AG10803 (cell line): ENCODE data around the gene MPPED2.

Experiments
- DNase-seq: peaks from one replicate; pipeline ENCODE4 v3.0.0; 2010; ENCODE audit warnings: low read depth
- H3K4me3 ChIP-seq: 2 replicates; pipeline ENCODE4 v1.5.1; 2011; ENCODE audit warnings: mild to moderate bottlenecking, low read length, control low read depth
- TF ChIP-seq, protein P1 (sequence below): conservative IDR thresholded peaks from 2 replicates; pipeline ENCODE4 v1.5.1; 2011; ENCODE audit warnings: mild to moderate bottlenecking, low read length, control low read depth, inconsistent platforms

The MPPED2 gene

DNA sequence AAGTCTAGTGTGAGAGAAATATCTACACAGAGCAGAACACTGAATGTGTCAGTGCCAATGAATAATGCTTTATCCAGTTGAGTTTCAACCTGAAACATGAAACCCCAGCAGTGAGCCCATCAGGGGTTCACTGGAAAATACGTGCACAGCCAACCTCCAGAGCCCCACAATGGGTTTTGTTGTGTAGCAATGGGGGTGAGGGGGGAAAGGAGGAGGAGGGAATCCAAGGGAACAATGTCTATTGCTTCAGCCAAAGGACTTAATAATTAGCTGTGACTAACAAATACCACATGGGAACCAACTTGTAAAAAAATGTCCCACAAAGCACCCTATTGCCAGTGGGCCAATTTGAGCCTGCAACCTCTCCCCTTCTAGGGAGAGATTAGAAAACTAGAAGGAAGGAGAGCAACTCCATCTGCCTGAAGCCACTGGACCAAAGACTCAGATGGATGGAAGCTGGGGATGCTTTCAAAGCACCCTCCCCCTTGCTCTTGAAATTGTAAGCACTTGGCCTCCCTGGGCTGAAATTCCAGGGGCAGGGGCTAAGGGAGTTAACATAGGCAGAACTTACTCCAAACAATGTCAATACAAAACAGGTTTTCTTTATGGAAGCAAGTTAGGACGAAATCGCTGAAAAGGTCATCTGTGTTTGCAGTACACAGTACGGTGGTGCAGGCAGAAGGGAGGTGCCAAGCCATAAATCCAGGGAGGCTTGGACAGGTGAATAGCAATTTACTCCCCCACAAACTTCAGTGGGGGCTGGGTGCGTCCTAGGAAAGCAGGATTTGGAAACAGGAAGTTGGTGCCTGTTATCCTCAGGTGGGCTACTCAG, 163.5 kb downstream of the MPPED2 start:
- no peak overlapping the region for H3K4me3 ChIP-seq
- TF ChIP-seq, protein P1, sequence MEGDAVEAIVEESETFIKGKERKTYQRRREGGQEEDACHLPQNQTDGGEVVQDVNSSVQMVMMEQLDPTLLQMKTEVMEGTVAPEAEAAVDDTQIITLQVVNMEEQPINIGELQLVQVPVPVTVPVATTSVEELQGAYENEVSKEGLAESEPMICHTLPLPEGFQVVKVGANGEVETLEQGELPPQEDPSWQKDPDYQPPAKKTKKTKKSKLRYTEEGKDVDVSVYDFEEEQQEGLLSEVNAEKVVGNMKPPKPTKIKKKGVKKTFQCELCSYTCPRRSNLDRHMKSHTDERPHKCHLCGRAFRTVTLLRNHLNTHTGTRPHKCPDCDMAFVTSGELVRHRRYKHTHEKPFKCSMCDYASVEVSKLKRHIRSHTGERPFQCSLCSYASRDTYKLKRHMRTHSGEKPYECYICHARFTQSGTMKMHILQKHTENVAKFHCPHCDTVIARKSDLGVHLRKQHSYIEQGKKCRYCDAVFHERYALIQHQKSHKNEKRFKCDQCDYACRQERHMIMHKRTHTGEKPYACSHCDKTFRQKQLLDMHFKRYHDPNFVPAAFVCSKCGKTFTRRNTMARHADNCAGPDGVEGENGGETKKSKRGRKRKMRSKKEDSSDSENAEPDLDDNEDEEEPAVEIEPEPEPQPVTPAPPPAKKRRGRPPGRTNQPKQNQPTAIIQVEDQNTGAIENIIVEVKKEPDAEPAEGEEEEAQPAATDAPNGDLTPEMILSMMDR: no peak
- DNase-seq: no peak

DNA sequence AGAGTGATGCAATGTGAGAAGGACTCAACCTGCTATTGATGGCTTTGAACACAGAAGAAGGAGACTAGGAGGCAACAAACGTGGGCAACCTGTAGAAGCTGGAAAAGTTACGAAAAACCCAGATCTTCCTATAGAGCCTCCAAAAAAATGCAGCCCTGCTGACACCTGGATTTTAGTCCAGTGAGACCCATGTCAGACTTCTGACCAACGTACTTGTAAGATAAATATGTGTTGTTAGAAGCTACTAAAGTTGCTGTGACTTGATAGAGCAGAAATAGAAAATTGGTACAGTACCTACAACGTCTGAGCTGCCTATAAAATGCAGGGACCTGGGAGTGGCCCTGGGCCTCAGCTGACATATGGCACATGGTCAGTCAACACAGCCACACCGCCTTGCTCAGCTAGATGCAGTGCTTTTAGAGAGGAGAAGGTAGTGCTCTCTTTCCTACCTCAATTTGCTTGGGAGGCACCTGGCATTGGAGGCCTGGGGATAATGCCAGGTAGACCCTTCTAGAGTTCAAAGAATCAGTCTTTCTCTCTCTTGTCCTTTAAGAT, 165.8 kb downstream of the MPPED2 start:
- no peak for DNase-seq
- no peak overlapping the region for H3K4me3 ChIP-seq
- TF ChIP-seq, protein P1: no peak

DNA sequence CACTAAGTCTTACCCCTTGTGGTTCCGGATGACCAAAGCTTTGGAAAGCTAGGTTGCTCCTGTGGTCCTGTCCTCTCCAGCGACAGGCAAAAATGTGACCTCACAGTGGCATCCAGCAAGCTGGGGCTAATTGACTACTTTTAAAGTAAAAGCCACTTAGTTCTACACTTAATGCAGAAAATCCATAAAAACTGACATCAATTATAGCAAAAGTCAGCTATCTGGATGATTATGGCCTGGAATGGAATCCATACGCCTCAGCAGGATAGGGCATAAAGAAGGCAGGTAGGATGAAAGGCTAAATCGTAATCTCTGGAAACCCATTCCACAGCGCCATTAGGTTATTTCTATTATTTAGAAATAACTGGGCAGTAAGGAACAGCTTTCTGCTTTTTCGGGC, 171.3 kb downstream of the MPPED2 start:
- H3K4me3 ChIP-seq: no peak overlapping the region
- DNase-seq: no peak
- TF ChIP-seq, protein P1: no peak

DNA sequence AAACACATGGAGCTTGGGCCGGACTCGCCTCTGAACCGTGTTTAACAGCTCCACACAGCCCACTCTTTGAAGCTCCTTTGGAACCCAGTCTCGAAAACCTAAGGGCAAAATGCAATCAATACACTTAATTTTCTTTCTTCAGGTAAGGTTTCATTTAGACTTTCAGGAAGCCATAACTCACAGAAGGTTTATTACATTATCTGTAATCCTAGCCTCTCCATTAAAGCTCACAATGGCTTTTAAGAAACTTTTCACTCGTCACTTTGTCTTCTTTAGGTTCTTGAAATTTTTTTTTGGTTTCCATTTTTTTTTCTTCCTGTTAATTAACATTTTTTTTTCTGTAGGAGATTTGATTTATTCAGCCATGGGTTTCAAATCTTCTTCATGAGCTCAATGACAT, 171.9 kb downstream of the MPPED2 start:
- TF ChIP-seq, protein P1: no peak
- H3K4me3 ChIP-seq: no peak overlapping the region
- no peak for DNase-seq

DNA sequence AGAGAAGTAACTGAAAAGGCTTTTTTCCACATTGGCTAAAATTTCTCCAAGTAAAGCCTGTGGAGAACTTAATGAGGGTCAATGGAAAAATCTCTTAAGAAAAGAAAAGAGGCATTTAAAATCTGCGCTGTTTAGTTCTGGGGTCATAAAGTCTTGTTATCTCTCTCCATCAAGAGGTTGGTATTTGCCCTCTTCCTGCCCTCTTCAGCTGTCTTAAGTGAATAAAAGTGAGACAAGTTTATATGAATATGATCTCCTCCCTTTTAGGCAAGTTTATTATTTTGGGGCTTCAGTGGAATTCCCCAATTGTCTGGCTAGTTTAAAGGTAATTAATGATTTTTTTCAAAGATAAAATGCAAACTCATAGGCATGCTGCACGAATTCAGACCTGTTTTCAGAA, 173.6 kb downstream of the MPPED2 start:
- DNase-seq: no peak
- TF ChIP-seq, protein P1: no peak
- H3K4me3 ChIP-seq: no peak overlapping the region

DNA sequence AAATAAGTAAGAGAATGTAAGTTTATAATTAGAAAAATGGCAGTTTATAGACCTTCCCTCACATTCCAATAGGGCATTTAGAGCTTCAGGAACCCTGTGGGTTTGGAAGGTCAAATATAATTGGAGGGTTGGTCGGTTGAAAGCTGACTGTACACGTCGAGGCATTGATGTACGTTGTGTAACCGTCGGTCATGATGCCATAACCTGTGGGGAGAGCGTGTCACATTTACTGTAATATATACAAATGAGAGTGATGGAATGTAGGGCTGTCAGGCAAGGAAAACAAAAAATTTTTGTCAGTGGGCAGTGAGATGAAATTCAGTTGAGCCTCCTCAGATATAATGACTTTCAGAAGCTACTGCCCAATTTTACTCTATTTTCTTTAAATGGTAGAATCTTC, 174.8 kb downstream of the MPPED2 start:
- TF ChIP-seq, protein P1: no peak
- no peak for DNase-seq
- no peak overlapping the region for H3K4me3 ChIP-seq
